ENCODE results near the gene PIH1D1.

Gene PIH1D1

DNA sequence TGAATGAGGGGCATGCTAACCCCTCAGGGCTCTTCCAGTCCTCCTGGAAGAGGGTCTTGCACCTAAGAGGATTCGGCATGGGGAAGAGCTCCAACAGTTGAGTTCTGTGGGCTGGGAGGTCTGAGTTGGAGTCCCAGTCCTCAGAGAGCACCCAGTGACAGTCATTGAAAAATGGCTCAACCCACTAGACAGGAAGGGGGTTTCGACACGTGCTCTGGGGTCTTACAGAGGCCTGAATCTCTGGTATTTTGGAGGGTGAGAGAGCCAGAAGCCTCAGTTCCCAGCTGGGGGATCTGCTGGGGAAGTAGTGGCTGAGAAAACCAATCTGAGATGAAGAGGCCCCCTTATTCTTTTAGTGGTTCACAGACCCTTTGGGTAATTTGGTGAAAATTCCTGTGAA is 37.4 kb downstream of the PIH1D1 start:
- peak; percentile 65 for DNase-seq (ENCODE audit: low read depth)
- no peak overlapping the region for H3K4me3 ChIP-seq (ENCODE audit: low read depth, low read length)
- TF ChIP-seq, protein P1, sequence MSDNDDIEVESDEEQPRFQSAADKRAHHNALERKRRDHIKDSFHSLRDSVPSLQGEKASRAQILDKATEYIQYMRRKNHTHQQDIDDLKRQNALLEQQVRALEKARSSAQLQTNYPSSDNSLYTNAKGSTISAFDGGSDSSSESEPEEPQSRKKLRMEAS (IDR thresholded peaks at IDR 0.05; ENCODE audit: low read depth, low read length), result peak; percentile 60
- no peak for TF ChIP-seq POLR2A (IDR thresholded peaks at IDR 0.05; ENCODE audit: extremely low read depth, insufficient read length)

DNA sequence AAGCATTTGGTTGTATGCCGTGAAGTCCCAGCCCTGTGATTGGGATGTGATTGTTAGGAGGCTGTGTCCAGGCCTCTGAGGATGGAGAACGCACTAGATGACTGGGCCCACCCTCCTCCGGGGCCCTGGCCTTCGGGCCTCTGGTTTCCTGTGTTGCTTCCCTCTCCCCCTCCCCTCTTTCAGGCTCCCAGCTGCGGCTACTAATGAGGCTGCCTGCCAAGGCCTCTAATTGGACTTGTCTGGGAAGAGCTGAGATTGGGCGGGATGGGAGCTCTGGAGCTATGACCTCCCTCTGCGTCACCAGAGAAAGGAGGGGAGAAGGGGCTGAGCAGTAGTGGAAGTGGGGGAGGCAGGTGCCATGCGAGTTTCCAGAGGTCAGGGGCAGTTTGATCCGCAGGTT is 38.3 kb downstream of the PIH1D1 start:
- H3K4me3 ChIP-seq (ENCODE audit: low read depth, low read length), result no peak overlapping the region
- peak; percentile 44 for DNase-seq (ENCODE audit: low read depth)

DNA sequence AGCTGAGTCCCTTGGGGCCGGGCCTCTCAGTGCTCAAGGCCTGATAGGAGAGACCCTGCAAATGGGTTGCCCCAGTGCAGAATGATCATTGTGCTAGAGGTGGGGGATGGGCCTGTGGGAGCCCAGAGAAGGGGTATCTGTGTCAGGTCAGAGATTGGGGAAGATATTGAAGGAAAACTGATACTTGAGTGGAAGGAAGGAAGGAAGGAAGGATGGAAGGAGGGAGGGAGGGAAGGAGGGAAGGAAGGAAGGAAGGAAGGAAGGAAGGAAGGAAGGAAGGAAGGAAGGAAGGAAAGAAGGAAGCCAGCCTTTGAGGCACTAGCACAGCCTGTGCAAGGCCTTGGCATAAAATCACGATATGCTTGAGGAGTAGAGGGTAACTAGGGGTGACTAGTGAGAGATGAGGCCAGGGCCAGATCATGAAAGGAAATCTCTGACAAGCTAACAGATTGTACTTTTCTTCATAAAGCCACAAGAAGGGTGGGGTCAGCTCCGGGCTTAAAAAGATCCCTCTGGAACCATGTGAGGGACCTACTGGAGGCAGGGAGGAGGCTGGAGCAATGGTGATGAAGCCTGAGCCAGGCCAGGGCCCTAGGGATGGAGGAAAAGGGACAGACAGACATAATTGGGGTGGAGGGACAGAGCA is 39.8 kb downstream of the PIH1D1 start:
- TF ChIP-seq, protein P1 (IDR thresholded peaks at IDR 0.05; ENCODE audit: low read depth, low read length), result no peak
- TF ChIP-seq MYC (IDR thresholded peaks at IDR 0.05; ENCODE audit: low read depth, low read length) (no peak), POLR2A (IDR thresholded peaks at IDR 0.05; ENCODE audit: extremely low read depth, insufficient read length) (no peak), CTCF (IDR thresholded peaks at IDR 0.05; ENCODE audit: low read depth, low read length) (no peak)
- no peak overlapping the region for H3K4me3 ChIP-seq (ENCODE audit: low read depth, low read length)
- DNase-seq (ENCODE audit: low read depth), result no peak

More for the DNA sequence above, 38.3 kb downstream of the PIH1D1 start:
- TF ChIP-seq CTCF (IDR thresholded peaks at IDR 0.05; ENCODE audit: low read depth, low read length) (no peak), POLR2A (IDR thresholded peaks at IDR 0.05; ENCODE audit: extremely low read depth, insufficient read length) (no peak), MYC (IDR thresholded peaks at IDR 0.05; ENCODE audit: low read depth, low read length) (no peak)
- TF ChIP-seq, protein P1 (IDR thresholded peaks at IDR 0.05; ENCODE audit: low read depth, low read length), result no peak

DNA sequence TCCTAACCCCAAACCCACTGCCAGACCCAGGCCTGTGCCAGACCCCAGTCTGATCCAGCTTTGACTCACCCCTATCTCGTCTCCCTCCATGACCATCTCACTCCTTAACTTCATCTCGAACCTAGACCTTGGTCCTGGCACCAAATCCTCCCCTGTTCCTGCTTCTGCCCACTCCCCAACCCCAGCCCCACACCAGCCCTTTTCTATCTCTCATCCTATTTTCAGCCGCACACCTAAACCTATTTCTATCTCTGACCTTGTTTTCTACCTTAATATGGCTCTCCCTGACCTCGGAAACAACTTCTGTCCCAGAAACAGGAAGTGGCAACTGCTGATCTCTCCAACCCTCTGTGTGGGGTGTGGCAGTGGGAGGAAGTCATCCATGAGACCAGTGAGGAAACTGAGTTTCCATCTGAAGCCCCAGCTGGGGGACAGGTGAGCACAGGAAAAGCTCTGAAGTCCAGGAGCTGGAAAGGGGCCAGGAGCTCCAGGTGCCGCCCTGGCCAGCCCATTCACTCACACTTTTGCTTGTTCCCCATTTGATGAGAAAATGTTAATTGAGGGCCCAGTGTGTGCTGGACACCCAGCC is 42.1 kb downstream of the PIH1D1 start:
- TF ChIP-seq MYC (IDR thresholded peaks at IDR 0.05; ENCODE audit: low read depth, low read length), result no peak
- TF ChIP-seq, protein P1 (IDR thresholded peaks at IDR 0.05; ENCODE audit: low read depth, low read length), result 0 out of 2 replicates have a peak, but pooled peaks have one; percentile 21

GRCh38 chr19:49408816-49409440 is 42.7 kb downstream of the PIH1D1 start:
- no peak overlapping the region for H3K4me3 ChIP-seq (ENCODE audit: low read depth, low read length)

More for the DNA sequence above, 42.1 kb downstream of the PIH1D1 start:
- peak; percentile 75 for DNase-seq (ENCODE audit: low read depth)
- H3K4me3 ChIP-seq (ENCODE audit: low read depth, low read length), result no peak overlapping the region

More at GRCh38 chr19:49408816-49409440, 42.7 kb downstream of the PIH1D1 start:
- no peak for TF ChIP-seq POLR2A (IDR thresholded peaks at IDR 0.05; ENCODE audit: extremely low read depth, insufficient read length)
- TF ChIP-seq CTCF (IDR thresholded peaks at IDR 0.05; ENCODE audit: low read depth, low read length), result no peak
- TF ChIP-seq, protein P1 (IDR thresholded peaks at IDR 0.05; ENCODE audit: low read depth, low read length), result no peak
- no peak for TF ChIP-seq MYC (IDR thresholded peaks at IDR 0.05; ENCODE audit: low read depth, low read length)
- peak; percentile 66 for DNase-seq (ENCODE audit: low read depth)
